ENCODE measurements around the gene ULK4.

ULK4 gene

DNA sequence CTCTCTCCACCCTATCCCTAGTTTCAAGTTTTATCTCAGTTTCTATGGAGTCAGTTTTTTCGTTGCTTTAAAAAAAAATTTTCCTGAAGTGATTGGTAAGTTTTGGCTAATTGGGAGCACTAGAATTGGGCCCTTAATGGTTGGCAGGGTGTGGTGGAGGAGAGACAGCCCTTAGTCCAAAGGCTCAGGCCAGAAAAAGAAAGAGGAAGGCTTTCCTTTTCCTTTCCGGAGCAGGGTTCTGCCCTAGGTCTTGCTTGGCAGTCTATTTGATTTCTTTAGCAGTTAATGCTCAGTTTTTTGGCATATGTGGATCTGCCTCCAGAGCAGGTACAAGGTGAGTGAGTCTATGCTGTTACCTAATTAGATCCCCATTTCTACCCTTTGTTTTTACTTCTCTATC is 739.9 kb downstream of the ULK4 start:
- no peak for DNase-seq (ENCODE audit: low read depth)

DNA sequence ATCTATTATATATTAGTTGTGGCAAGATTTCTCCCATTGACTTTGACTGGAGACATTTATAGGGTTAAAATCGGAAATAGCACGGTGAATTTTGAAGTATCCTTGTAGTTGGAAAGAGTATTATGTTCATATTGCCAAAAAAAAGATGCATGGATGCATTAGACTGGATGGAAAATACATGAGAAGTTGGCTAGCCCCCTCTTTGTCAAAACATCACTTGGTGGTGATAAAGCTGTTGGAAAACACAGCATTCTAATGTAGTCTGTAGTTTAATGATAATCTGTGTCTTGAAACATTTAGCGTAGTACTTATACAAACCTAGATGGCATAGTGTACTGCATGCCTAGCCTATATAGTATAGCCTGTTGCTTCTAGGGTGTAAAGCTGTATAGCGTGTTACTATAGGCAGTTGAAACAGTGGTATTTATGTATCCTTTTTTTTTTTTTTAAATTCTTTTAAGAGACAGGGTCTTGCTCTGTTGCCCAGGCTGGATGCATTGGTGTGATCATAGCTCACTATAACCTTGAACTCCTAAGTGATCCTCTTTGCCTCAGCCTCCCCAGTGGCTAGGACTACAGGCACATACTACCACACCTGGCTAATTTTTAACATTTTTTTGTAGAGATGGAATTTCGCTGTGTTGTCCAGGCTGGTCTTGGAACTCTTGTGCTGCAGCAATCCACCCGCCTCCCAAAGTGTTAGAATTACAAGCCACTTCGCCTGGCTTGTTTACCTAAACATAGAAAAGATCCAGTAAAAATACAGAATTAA is 740.8 kb downstream of the ULK4 start:
- no peak for DNase-seq (ENCODE audit: low read depth)

DNA sequence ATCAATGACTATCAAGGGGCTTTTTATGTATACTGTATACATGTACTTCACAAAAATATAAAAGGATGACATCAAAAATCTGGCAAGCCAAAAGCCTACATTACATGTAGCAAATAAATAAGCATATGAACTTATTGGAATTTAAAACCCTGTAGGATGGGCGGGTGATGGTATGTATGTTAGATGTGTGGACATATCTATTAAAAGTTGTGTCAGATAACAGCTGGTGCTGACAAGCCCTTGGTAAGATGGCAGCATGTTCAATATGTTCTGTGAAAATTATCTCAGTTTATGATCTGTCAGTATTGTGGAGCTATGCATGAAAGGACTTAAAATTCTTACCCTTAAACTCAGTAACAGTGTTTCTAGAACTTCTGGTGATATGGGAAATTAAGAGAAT is 742.5 kb downstream of the ULK4 start:
- DNase-seq (ENCODE audit: low read depth): no peak

DNA sequence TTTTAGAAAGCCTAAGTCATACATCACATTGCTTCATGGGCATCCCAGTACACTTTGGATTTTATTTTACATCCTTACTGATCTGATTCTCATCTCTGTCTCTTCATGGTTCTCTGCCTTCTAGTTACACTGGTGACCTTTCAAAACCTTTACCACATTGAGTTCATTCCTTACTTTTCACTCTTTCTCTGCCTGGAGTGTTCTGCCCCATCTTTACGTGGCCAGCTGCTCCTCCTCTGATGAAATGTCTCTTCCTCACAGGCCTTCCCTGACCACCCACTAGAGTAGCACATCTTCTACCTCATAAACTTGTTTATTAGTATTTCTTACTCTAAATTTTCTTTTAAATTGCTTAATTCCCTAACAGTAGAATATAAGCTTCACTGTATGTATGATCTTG is 744.9 kb downstream of the ULK4 start:
- DNase-seq (ENCODE audit: low read depth): no peak

DNA sequence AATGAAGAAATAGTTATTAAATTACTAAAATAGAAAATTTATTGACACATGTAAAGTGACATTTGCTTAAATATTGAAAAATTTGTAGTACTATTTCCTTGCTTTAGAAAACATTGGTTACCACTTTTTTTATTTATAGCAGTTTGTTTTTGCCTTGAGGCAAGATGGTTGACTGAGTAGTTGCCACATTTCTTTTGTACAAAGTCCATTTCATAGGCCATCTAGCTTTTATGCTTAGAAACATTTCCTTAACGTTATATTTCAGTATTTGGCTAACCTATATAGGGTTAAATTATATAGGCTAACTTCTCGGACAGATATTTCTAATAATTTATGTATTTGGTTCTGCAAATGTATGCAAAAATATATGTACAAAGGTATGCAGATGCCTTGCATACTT is 745.5 kb downstream of the ULK4 start:
- no peak for DNase-seq (ENCODE audit: low read depth)

DNA sequence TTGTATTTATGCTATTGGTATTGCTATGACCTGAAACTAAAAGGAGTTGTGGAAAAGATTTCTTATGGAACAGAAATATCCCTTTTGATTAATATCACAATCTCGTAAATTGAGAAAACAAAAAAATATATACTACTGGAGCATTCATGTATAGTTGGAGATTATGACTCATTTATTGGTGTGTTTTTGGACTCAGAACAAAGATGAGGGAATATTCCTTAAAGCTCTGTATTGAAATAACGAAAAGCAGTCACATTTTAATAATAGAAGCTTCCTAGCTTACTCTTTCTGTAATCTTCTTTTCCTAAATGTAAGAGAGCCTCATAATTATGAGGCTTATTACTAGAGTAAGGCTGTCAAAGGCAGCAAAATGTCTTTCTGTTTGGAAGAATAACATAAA is 748.3 kb downstream of the ULK4 start:
- no peak for DNase-seq (ENCODE audit: low read depth)

DNA sequence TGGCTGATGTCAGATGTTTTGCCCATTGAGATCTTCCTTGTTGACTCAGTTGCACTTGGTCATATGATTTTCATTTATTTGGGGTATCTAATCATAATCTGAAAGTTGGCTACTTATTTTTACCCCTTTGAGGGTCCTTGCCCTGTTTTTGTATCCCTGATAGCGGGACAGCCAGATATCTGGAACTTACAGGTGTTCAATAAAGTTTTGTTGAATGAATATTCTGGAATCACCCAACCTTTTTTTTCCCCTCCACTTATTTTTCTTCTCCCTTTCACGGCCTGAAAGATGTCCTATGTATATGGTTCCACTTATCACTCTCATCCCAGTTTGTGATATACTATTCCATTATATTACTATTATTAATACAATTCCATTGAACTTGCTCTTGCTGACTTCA is 749.8 kb downstream of the ULK4 start:
- DNase-seq (ENCODE audit: low read depth): no peak

DNA sequence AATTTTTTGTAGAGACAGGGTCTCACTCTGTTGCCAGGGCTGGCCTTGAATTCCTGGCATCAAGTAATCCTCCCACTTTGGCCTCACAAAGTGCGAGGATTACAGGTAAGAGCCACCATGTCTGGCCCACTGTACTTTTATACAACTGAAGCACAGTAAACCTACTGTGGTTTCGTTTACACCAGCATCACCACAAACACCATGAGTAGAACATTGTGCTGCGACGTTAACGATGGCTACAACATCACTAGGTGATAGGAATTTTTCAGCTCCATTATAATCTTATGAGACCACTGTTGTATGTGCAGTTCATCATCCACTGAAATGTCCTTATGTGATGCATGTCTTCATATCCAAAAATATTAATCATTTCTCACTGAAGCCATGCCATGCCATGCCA is 750.9 kb downstream of the ULK4 start:
- DNase-seq (ENCODE audit: low read depth): no peak

DNA sequence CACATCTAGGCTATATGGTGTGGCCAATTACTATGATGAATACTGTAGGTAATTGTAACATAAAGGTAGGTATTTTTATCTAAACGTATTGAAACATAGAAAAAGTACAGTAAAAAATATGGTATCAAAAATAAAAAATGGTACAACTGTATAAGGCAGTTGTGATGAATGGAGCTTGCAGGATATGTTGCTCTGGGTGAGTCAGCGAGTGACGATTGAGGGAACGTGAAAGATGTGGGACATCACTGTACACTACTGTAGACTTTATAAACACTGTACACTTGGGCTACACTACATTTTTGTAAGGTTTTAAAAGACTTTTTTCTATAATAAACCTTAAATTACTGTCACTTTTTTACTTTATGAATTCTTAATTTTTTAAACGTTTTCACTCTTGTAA is 752.3 kb downstream of the ULK4 start:
- no peak for DNase-seq (ENCODE audit: low read depth)

DNA sequence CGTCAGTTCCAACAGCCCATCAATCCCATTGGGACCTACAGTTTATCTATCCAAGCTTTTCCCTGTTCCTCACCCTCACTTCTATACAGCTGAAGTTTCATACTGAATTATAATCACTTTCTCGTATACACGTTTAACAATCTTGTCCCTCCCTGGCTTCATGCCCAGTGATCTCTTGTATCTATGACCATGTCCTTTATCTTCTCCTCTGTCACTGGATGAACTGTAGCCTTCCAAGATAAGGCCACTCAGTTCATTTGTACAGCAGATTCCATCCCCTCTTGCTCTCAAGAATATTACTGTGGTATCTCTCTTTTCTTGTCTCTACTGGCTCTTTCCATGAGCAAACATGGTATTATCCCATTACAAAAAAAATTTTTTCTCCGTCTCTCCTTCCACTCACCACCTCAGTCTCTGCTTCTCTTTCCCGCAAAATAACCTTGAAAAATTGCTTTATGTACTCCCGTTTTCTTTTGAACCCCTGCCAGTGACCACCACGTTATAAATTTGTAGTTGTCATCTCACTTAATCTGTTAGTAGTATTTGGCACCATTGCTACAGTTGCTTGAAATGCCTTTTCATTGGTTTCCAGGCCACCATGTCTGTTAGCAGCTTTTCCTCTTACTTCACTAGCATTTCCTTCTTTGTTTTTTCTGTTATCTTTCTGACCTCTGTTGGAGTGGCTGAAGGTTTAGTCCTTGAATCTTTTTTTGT is 753.2 kb downstream of the ULK4 start:
- DNase-seq (ENCODE audit: low read depth): no peak

DNA sequence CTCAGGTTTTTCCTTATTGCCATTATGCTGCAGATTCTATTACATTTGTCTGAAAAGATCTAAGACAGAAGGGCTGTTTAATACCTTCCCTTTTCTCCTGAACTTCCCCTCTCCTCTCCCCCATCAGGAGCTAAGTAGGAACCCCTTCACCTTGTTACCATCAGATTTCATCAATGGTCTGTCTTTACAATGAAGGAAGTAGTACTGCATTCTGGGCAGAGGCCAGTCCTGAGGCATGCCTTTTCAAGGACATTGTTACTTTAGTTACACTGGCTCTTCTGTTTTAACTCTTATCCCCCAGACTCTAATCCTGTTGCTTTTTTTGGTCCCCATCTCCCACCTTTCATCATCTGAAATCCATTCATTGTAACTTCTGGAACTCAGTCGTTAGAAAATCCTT is 754.5 kb downstream of the ULK4 start:
- DNase-seq (ENCODE audit: low read depth): no peak

DNA sequence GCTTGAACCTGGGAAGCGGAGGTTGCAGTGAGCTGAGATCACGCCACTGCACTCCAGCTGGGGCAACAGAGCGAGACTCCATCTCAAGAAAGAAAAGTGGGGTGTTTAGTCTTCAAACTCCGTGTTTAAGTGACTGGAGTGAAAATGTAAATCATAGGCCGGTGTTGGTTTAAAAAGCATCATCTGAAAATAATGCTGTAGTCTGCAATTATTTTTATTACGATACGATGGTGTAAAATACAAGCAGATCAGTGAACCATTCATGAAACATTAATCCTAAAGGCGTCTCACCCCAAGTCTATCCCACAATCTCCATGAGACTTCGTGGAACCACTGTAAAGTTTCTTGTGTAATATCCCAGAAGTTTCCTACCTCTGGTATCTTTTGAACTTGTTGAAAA is 756.3 kb downstream of the ULK4 start:
- DNase-seq (ENCODE audit: low read depth): no peak

DNA sequence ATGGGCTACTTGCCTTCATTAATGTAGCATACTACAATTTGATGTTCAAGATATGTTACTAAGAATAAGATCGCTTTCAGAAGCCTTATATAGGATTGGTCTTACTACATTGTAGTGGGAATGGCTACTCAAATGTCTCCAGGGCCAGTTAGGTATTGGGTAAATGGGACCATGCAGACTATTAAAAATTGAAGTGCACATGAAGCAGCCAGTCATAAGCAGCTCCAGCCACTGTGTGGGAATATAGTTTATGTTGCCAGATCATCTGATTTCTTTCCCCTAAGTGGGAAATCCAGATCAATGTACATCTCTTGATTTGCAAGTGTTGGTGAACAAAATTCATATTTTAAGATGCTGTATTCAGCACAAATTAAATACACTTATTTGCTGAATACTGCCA is 757.5 kb downstream of the ULK4 start:
- DNase-seq (ENCODE audit: low read depth): no peak

DNA sequence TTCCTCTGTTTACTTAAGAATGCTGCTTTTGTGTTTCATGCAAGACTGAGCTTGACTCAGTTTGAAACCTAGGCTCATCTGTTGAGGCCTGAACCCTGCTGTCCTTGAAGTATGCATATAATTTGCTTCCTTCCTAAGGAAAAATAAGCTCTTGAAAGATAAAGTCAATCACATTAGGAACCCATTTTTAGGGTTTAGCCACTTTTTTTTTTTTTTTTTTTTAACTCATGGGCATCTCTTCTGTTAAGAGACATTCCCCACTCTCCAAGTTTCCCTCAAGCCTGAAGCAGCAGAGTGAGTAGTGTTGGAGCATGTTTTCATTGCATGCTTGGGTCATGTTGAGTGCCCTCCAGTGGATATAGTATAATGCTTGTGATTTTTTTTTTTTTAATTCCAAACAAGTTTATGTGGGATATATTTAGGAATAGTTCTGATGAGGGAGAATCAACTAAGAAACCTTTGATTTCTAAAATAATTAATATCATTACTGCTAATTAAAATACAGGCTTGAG is 759.0 kb downstream of the ULK4 start:
- DNase-seq (ENCODE audit: low read depth): no peak

DNA sequence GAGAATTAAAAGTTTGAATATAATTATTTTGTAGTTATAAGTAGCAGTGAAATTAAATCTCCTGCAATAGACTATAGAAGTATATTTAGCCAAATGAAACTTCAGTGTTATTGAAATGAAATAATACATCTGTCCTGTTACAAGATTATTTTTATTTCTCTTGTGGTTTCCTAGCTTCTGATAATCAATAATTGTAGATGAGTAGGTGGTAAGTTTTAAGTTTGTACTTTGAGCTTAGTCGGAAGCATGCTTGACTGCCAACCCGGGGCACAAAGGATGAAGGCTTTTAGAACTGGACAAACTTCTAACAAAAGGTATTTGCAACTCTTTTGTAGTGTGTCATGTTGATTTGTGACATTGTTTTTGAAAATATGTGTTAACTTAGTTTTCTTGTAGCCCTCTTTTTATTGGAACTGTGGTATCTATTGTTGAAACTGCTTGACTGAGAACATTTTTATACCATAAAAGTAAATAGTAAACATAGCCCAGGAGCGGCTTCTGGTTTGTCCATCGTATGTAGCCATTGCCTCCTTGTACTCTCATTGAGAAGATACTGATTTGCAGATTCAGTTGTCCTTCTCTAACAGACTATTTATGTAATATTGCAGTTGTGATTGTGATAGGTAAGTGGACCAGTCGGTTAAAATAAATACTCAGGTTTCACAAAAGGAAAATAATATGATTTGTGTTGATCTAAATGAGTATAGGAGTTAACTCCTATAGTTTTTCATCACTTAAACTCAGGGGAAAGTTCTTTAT is 759.6 kb downstream of the ULK4 start:
- no peak for DNase-seq (ENCODE audit: low read depth)

DNA sequence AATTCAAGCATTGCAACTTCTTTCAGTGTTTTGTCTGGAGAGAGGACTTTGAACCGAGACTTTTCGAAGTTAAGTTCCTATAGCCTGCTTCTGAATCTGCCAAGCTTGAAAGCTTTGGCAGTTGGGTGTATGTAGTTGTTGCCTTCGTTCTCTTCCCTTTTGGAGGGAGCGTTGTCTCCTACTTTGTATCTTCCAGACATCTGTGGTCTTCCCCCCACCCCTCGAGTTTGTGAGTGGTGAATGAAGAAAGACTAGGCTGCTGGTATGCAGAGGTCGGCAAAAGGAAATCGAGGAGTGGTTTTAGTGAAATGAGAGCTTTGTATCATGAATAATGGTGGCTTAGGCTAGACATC is 761.3 kb downstream of the ULK4 start:
- no peak for DNase-seq (ENCODE audit: low read depth)

DNA sequence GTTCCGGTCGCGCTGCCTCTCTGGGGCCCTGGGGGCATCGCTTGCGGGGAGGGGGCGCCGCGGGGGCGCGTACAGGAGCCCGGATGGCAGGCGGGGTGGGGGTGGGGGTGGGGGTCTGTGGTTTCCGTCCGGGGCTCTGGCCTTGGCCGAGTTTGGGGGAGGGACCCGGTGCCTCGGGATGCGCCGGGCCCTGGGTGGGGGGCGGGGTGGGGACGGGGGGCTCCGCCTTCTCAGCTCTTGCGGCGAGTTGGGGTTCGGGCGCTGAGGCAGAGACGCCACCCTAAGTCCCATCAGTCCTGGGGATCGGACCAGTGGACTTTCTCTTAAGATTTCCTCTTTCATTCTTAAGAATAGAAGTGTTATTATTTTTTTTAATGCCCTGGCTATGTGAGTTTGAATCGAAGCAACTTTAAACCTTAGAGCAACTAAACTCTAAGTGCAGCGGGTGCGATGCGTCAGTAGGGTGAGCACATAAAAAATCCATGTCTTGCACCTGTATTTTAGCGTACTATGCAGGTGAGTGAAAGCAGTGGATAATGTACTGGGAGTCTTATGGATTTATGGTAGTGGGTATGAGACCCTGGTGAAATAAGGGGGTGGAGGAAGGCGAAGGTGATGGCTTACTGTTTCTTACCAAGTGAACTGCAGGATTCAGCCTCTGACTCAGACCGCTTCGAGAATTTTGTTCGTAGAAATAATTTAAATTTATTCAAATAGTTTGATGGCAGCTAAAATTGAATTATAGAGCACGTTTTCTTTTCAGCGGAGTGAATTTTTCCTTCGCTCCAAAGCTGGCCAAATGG is 761.8 kb downstream of the ULK4 start:
- DNase-seq (ENCODE audit: low read depth): peak; percentile 19

DNA sequence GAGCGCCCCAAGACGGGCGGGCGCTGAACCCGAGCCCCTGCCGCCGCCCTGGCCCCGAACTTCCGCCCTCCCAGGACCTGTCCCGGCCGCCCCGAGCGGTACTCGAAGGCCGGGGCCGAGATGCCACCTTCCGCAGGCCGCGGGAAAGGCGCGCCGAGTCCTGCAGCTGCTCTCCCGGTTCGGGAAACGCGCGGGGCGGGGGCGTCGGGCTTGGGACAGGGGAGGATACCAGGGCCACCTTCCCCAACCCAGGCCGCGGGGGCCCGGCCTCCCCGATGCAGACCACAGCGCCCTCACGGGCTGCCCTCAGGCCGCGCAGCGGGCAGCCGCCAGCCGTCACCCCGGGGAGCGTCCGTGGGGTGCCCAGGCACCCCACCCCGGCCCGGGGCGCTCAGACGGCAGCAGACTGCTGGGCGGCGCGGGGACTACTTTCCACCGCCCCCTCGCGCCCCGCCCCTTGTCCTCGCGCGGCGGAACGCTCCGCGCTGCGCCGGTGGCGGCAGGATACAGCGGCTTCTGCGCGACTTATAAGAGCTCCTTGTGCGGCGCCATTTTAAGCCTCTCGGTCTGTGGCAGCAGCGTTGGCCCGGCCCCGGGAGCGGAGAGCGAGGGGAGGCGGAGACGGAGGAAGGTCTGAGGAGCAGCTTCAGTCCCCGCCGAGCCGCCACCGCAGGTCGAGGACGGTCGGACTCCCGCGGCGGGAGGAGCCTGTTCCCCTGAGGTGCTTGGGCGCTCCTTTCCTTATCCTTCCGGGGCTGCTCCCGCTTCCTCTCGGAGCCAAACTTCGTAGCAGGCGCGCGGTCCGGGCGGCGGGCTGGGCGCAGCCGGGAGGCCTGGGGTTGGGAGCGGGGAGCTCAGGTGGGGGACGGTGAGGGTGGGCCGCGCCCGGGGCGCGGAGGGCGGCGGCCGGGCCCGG is 762.7 kb downstream of the ULK4 start, which contains the start of gene CTNNB1:
Gene CTNNB1 (plus strand): TSS at position 556 of the 916 bp plus-strand sequence. CDS start 24,564 bp downstream, outside the sequence.
- peak; percentile 86 for DNase-seq (ENCODE audit: low read depth)

DNA sequence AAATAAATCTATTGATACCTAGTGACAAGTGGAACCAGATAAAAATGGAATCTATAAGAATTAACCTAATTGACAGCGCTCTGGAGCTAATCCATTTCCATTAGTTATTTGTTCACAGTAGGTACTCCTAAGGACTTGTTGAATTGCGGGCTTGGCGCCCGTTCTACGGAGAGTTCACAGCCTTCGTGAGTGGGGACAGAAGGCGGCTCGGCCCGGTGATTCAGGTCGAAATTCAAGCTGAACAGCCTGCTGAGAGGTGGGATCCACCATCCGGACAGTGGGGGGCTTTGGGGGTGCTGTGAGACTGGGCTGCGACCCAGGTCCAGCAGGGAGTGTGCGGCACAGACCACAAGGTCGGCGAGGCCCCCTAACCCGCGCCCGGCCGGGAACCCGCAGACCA is 763.4 kb downstream of the ULK4 start:
- DNase-seq (ENCODE audit: low read depth): no peak

DNA sequence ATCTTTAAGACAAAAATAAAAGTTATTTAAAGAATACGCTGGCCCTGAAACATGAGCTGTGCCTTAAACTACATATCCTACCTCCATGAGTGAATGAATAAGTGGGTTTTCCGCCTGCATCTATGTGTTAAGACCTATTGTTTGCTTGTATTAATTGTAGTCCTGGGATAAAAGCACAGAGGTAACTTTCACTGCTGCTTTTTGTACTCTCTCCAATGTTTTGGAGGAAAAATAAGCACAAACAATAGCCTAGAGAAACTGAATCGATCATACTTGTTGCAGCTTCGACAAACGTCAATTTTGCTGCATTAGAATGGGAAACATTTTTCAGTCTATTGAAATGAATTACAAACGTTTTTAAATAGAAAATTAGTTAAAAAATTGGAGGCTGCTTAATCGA is 763.9 kb downstream of the ULK4 start:
- DNase-seq (ENCODE audit: low read depth): no peak
